CD4-positive, alpha-beta T cell (primary cell): ENCODE measurements around the gene C13orf42. TPM values are rescaled to one million over a fixed set of nuclear protein-coding genes. Genes with fewer than 3 reads are reported as not detected.

Experiments used
- ATAC-seq: fragments of 200-7000 bp; cut with Tn5 transposase; one replicate; pipeline ENCODE4 v1.10.0; 2022; ENCODE audit warnings: mild to moderate bottlenecking; ENCODE audit not compliant: poor library complexity
- CTCF ChIA-PET: fragments of 350-600 bp; sonication (Branson Sonifier 250); formaldehyde crosslinking; loops from one replicate; lab custom pipeline; 2021; ENCODE audit warnings: antibody characterized with exemption, inconsistent platforms; lab: Charles Lee
- POLR2A ChIA-PET: fragments of 350-600 bp; sonication (Branson Sonifier 250); formaldehyde crosslinking; loops from one replicate; lab custom pipeline; 2021; ENCODE audit warnings: antibody characterized with exemption, inconsistent platforms; lab: Charles Lee
- DNase-seq, 14 experiments: peaks; one replicate each; pipeline ENCODE4 v3.0.0-alpha.2; 2013 to 2020; ENCODE audit warnings: mixed read lengths in 2 of 14
- H3K27ac ChIP-seq, 2 donors: one replicate each; pipeline versions ENCODE4 v1.5.1 to v1.7.0; 2013; ENCODE audit warnings: low read length in 2 of 2, low read depth in 1 of 2, mild to moderate bottlenecking in 1 of 2
- H3K27me3 ChIP-seq, 2 experiments: 1 replicate in 1 of 2; 2 replicates in 1 of 2; pipeline versions ENCODE4 v1.6.1 to v1.7.0; 2013; ENCODE audit warnings: low read length in 2 of 2, control low read depth in 1 of 2, mild to moderate bottlenecking in 1 of 2, moderate library complexity in 1 of 2; ENCODE audit not compliant: insufficient read depth in 2 of 2, control insufficient read depth in 1 of 2
- H3K36me3 ChIP-seq: one replicate; pipeline ENCODE4 v1.6.1; 2013; ENCODE audit warnings: low read length, control low read depth; ENCODE audit not compliant: insufficient read depth
- H3K4me1 ChIP-seq: one replicate; pipeline ENCODE4 v1.6.1; 2013; ENCODE audit warnings: low read length, control low read depth; ENCODE audit not compliant: insufficient read depth
- H3K4me3 ChIP-seq: one replicate; pipeline ENCODE4 v1.5.1; 2013; ENCODE audit warnings: mild to moderate bottlenecking, low read length, moderate library complexity
- H3K9me3 ChIP-seq, 2 experiments: 1 replicate in 1 of 2; 2 replicates in 1 of 2; pipeline versions ENCODE4 v1.6.1 to v1.7.0; 2013; ENCODE audit warnings: low read length in 2 of 2, mild to moderate bottlenecking in 2 of 2, control low read depth in 1 of 2, moderate library complexity in 1 of 2; ENCODE audit not compliant: control insufficient read depth in 1 of 2, insufficient read depth in 1 of 2
- H3K27ac Mint-ChIP-seq: one replicate; pipeline ENCODE4 v1.8.0; 2020; ENCODE audit warnings: mixed read lengths
- H3K27me3 Mint-ChIP-seq: one replicate; pipeline ENCODE4 v1.8.0; 2021; ENCODE audit warnings: mixed read lengths
- H3K36me3 Mint-ChIP-seq: one replicate; pipeline ENCODE4 v1.8.0; 2021; ENCODE audit warnings: low read depth, mixed read lengths
- H3K4me1 Mint-ChIP-seq: one replicate; pipeline ENCODE4 v1.8.0; 2021; ENCODE audit warnings: low read depth, mixed read lengths
- H3K4me3 Mint-ChIP-seq: one replicate; pipeline ENCODE4 v1.8.0; 2020; ENCODE audit warnings: mild to moderate bottlenecking, mixed read lengths
- H3K9me3 Mint-ChIP-seq: one replicate; pipeline ENCODE4 v1.8.0; 2020; ENCODE audit warnings: mixed read lengths
- intact Hi-C, 2 experiments: fragments of 100-400 bp; cut with DNase I in 1 of 2; cut with micrococcal nuclease in 1 of 2; formaldehyde crosslinking; loops; one replicate each; pipeline versions ENCODE4 v1.15.1 to v1.9.0; 2023 to 2025; cut with DNase I, micrococcal nuclease
- total RNA-seq, 174 experiments: library from RNA in 2 of 174; stranded (reverse) in 2 of 174; gene quantifications; one replicate each; pipeline ENCODE4 v1.2.3 and lab custom pipeline; 2021 to 2026
- TF ChIP-seq, protein P1 (sequence below): fragments of 200-600 bp; IDR thresholded peaks from one replicate; pipeline ENCODE4 v1.8.0; 2022; ENCODE audit warnings: antibody characterized with exemption, mild to moderate bottlenecking

C13orf42 gene
- total RNA-seq, 2 experiments from 2014 or later: not detected

DNA sequence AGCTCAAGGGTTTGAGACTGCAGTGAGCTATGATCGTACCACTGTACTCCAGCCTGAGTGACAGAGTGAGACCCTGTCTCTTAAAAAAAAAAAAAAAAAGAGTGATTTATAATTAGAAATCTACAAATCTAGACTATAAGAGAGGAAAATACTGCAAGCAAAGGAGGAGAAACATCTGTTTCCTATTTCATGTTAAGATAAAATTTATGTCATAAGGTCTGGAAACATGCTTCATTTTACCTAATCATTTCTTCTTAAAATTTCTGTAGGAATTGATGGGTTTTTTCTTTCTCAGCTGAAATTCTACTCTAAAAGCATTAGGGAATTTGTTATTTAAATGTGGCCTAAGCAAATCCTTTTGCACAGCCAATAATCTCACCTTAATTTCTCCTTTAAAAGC, 53.2 kb downstream of the C13orf42 start:
- no peaks in the 10 kb centered on the region for H3K36me3 ChIP-seq
- ATAC-seq (no peak), DNase-seq (no peak)
- CTCF ChIA-PET: interaction anchor here (0.7 kb wide), 1 partner anchor 739 kb away, joined by 3 read pairs; no protein-coding TSS in a partner anchor
- Mint-ChIP-seq H3K36me3 (no peaks in the 10 kb centered on the region), H3K9me3 (no peaks in the 10 kb centered on the region), H3K4me1 (no peaks in the 10 kb centered on the region), H3K27ac (no peak overlapping the region), H3K27me3 (no peaks in the 10 kb centered on the region), H3K4me3 (no peak overlapping the region)
- TF ChIP-seq, protein P1, sequence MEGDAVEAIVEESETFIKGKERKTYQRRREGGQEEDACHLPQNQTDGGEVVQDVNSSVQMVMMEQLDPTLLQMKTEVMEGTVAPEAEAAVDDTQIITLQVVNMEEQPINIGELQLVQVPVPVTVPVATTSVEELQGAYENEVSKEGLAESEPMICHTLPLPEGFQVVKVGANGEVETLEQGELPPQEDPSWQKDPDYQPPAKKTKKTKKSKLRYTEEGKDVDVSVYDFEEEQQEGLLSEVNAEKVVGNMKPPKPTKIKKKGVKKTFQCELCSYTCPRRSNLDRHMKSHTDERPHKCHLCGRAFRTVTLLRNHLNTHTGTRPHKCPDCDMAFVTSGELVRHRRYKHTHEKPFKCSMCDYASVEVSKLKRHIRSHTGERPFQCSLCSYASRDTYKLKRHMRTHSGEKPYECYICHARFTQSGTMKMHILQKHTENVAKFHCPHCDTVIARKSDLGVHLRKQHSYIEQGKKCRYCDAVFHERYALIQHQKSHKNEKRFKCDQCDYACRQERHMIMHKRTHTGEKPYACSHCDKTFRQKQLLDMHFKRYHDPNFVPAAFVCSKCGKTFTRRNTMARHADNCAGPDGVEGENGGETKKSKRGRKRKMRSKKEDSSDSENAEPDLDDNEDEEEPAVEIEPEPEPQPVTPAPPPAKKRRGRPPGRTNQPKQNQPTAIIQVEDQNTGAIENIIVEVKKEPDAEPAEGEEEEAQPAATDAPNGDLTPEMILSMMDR: no peak
- intact Hi-C loops: no loop called here
- POLR2A ChIA-PET: no interaction called here
- no peak overlapping the region for H3K27ac ChIP-seq
- no peak overlapping the region for H3K4me3 ChIP-seq
- H3K27me3 ChIP-seq: no peaks in the 10 kb centered on the region
- no peaks in the 10 kb centered on the region for H3K9me3 ChIP-seq
- H3K4me1 ChIP-seq: no peaks in the 10 kb centered on the region

DNA sequence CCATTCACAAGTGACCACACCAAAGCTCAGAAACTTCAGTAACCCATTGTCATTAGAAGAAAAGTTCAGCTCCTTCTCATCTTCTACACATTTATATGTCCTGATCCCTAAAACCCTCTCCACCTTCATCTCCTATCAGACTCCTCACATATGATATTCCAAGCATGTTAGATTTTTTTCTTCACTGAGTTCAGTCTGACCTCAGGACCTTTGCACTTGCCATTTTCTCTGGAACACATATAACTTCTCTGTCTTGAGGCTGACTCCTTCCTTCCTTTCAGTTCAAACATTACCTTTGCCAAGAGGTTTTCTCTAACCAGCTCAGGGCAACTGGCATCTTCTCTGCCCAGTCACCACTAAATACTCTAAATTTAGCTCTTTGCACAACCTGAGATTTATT, 54.1 kb downstream of the C13orf42 start:
- Mint-ChIP-seq H3K4me1 (no peaks in the 10 kb centered on the region), H3K27me3 (no peaks in the 10 kb centered on the region), H3K4me3 (no peak overlapping the region), H3K36me3 (no peaks in the 10 kb centered on the region), H3K27ac (no peak overlapping the region), H3K9me3 (no peaks in the 10 kb centered on the region)
- Histone ChIP-seq H3K27ac (no peak overlapping the region), H3K9me3 (no peaks in the 10 kb centered on the region), H3K27me3 (no peaks in the 10 kb centered on the region), H3K4me3 (no peak overlapping the region), H3K36me3 (no peaks in the 10 kb centered on the region), H3K4me1 (no peaks in the 10 kb centered on the region)
- CTCF ChIA-PET: interaction anchor here (1.3 kb wide), 1 partner anchor 12 kb away, joined by 3 read pairs; no protein-coding TSS in a partner anchor
- intact Hi-C loops: no loop called here
- TF ChIP-seq, protein P1: no peak
- no peak for ATAC-seq
- no peak for DNase-seq
- POLR2A ChIA-PET: no interaction called here

DNA sequence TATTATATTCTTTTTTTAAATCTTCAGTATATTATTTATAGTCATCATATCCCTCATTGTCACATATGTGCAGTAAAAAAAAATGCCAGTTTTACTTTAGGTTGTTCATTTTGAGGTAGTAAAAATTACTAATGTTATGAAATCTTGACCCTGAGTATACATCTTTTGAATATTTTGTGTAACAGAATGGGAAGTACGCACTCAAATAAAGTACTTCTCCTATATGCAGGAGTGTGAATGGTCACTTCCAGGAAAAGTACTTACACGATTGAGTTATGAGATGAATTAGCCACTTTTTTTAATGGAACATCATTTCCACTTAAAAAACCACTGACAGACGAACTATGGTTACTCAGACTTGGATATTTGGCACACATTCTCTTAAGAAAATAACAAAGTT, 58.5 kb downstream of the C13orf42 start:
- no peaks in the 10 kb centered on the region for H3K9me3 ChIP-seq
- H3K9me3 Mint-ChIP-seq: no peaks in the 10 kb centered on the region
- CTCF ChIA-PET: no interaction called here
- H3K36me3 Mint-ChIP-seq: no peaks in the 10 kb centered on the region
- H3K4me1 Mint-ChIP-seq: no peaks in the 10 kb centered on the region
- no peak overlapping the region for H3K27ac ChIP-seq
- H3K27me3 ChIP-seq: no peaks in the 10 kb centered on the region
- no peaks in the 10 kb centered on the region for H3K27me3 Mint-ChIP-seq
- POLR2A ChIA-PET: no interaction called here
- no peak overlapping the region for H3K27ac Mint-ChIP-seq
- ATAC-seq: no peak
- TF ChIP-seq, protein P1: no peak
- H3K4me3 ChIP-seq: no peak overlapping the region
- H3K4me1 ChIP-seq: no peaks in the 10 kb centered on the region
- no peak for DNase-seq
- intact Hi-C loops: no loop called here
- no peaks in the 10 kb centered on the region for H3K36me3 ChIP-seq
- H3K4me3 Mint-ChIP-seq: no peak overlapping the region
